ENCODE results near the gene GPR52. TPM values are rescaled to one million over a fixed set of nuclear protein-coding genes. Genes with fewer than 3 reads are reported as not detected.

The GPR52 gene
- 1 to 10 TPM in 6 of 7 donors, under 1 TPM in 1; 0.94 to 4.6 (median 1.8) TPM for total RNA-seq
- polyA plus RNA-seq: under 1 TPM; 0.08 to 0.17 TPM
- long read RNA-seq, donor 1: 0 reads
- long read RNA-seq, donor 2: 0 reads
- long read RNA-seq, donor 3: 0 reads

- Histone ChIP-seq H3K27me3 (no peaks in the 10 kb centered on the region), H3K36me3 (no peaks in the 10 kb centered on the region), H3K4me3 (no peak within 1 kb of the TSS), H3K27ac (no peak within 1 kb of the TSS), H3K9me3 (no peaks in the 10 kb centered on the region), H3K4me1 (ENCODE audit: insufficient read depth) (peaks cover 2% of the 10 kb centered on the region)
- WGBS, 3 donors: 85% methylated on average over 11 of the region's 11 CpGs
- intact Hi-C loops (cut with DNase I): no loop called here
- no peak for TF ChIP-seq POLR2A (IDR thresholded peaks at IDR 0.05)
- no peak for DNase-seq
Measured at GRCh38 chr1:174447866-174448530, at the start of gene GPR52. Gene GPR52 (plus strand): TSS chr1:174447964. CDS start chr1:174448112, 148 bp downstream.

- intact Hi-C loops (cut with DNase I): no loop called here
- 94 to 96% (median 94%) methylated on average over 4 of the region's 4 CpGs for WGBS, 3 donors
Measured at GRCh38 chr1:174398246-174398645, 49.5 kb upstream of the GPR52 start.

GRCh38 chr1:174399211-174399610 is 48.6 kb upstream of the GPR52 start:
- H3K27me3 ChIP-seq: no peaks in the 10 kb centered on the region
- WGBS, 3 donors: 11 to 32% (median 13%) methylated on average over 1 of the region's 1 CpG
- no peaks in the 10 kb centered on the region for H3K36me3 ChIP-seq
- DNase-seq: no peak
- H3K4me1 ChIP-seq (ENCODE audit: insufficient read depth): no peaks in the 10 kb centered on the region
- no peak overlapping the region for H3K27ac ChIP-seq
- intact Hi-C loops (cut with DNase I): no loop called here
- no peak overlapping the region for H3K4me3 ChIP-seq
- TF ChIP-seq CTCF (IDR thresholded peaks at IDR 0.05) (no peak), EP300 (IDR thresholded peaks at IDR 0.05) (no peak), POLR2A (IDR thresholded peaks at IDR 0.05) (no peak)
- no peaks in the 10 kb centered on the region for H3K9me3 ChIP-seq

More at GRCh38 chr1:174398246-174398645, 49.5 kb upstream of the GPR52 start:
- no peaks in the 10 kb centered on the region for H3K27me3 ChIP-seq
- H3K4me1 ChIP-seq (ENCODE audit: insufficient read depth): no peaks in the 10 kb centered on the region
- H3K4me3 ChIP-seq: no peak overlapping the region
- no peaks in the 10 kb centered on the region for H3K9me3 ChIP-seq
- no peaks in the 10 kb centered on the region for H3K36me3 ChIP-seq
- no peak for DNase-seq
- TF ChIP-seq CTCF (IDR thresholded peaks at IDR 0.05): no peak
- H3K27ac ChIP-seq: no peak overlapping the region

GRCh38 chr1:174401075-174401474 is 46.7 kb upstream of the GPR52 start:
- intact Hi-C loops (cut with DNase I): no loop called here
- no peak for DNase-seq
- no peaks in the 10 kb centered on the region for H3K4me1 ChIP-seq (ENCODE audit: insufficient read depth)
- H3K9me3 ChIP-seq: no peaks in the 10 kb centered on the region
- H3K36me3 ChIP-seq: no peaks in the 10 kb centered on the region
- TF ChIP-seq CTCF (IDR thresholded peaks at IDR 0.05): no peak
- no peak for TF ChIP-seq POLR2A (IDR thresholded peaks at IDR 0.05)
- TF ChIP-seq EP300 (IDR thresholded peaks at IDR 0.05): no peak
- H3K27me3 ChIP-seq: no peaks in the 10 kb centered on the region
- 88 to 94% (median 93%) methylated on average over 4 of the region's 4 CpGs for WGBS, 3 donors
- no peak overlapping the region for H3K27ac ChIP-seq
- no peak overlapping the region for H3K4me3 ChIP-seq

- Histone ChIP-seq H3K27ac (no peak overlapping the region), H3K4me3 (no peak overlapping the region), H3K27me3 (no peaks in the 10 kb centered on the region), H3K36me3 (no peaks in the 10 kb centered on the region), H3K4me1 (ENCODE audit: insufficient read depth) (no peaks in the 10 kb centered on the region), H3K9me3 (no peaks in the 10 kb centered on the region)
- no peak for DNase-seq
- TF ChIP-seq EP300 (IDR thresholded peaks at IDR 0.05) (no peak), CTCF (IDR thresholded peaks at IDR 0.05) (no peak), POLR2A (IDR thresholded peaks at IDR 0.05) (no peak)
- intact Hi-C loops (cut with DNase I): no loop called here
- WGBS, 3 donors: 92 to 98% (median 92%) methylated on average over 1 of the region's 1 CpG
Measured at GRCh38 chr1:174405219-174405618, 42.5 kb upstream of the GPR52 start.

Data from ovary (tissue), 10 donors.